H1 (cell line): ENCODE data around the gene TREM1.

Experiments
- EZH2 ChIP-seq: fragments of 200-600 bp; sonication (generic); IDR thresholded peaks from 2 replicates; pipeline ENCODE4 v1.7.1; 2012; ENCODE audit warnings: low read depth, mild to moderate bottlenecking, moderate library complexity, low read length, inconsistent platforms; ENCODE audit not compliant: severe bottlenecking
- GABPA ChIP-seq: IDR thresholded peaks from 2 replicates; pipeline ENCODE4 v1.6.1; 2011; ENCODE audit warnings: mild to moderate bottlenecking, low read length, moderate library complexity, borderline replicate concordance; ENCODE audit not compliant: insufficient read depth
- GTF2F1 ChIP-seq: IDR thresholded peaks from 2 replicates; pipeline ENCODE4 v1.6.1; 2012; ENCODE audit warnings: low read depth, low read length, improper control_type of control experiment, borderline replicate concordance
- JUND ChIP-seq: IDR thresholded peaks from 2 replicates; pipeline ENCODE4 v1.6.1; 2011; ENCODE audit warnings: mild to moderate bottlenecking, improper control_type of control experiment, low read length
- KDM1A ChIP-seq: fragments of 200-600, 300-600 bp; sonication (generic); IDR thresholded peaks from 2 replicates; pipeline ENCODE4 v1.7.1; 2016; ENCODE audit warnings: mild to moderate bottlenecking, low read length, borderline replicate concordance
- POLR2A ChIP-seq, 2 experiments: IDR thresholded peaks; 1 replicate in 1 of 2; 2 replicates in 1 of 2; pipeline ENCODE4 v1.6.1; 2011; ENCODE audit warnings: low read depth in 2 of 2, low read length in 2 of 2, mild to moderate bottlenecking in 2 of 2; ENCODE audit errors: control extremely low read depth in 1 of 2
- POLR2AphosphoS5 ChIP-seq: IDR thresholded peaks from 2 replicates; pipeline ENCODE4 v1.6.1; 2011; ENCODE audit warnings: low read depth, low read length
- ZNF274 ChIP-seq: IDR thresholded peaks from 2 replicates; pipeline ENCODE4 v1.7.0; 2012; ENCODE audit warnings: low read length, borderline replicate concordance; ENCODE audit errors: extremely low read depth
- TF ChIP-seq, protein P1 (sequence below), 3 experiments: IDR thresholded peaks; 1 replicate in 2 of 3; 2 replicates in 1 of 3; pipeline versions ENCODE4 v1.5.1 to v1.6.1; 2011; ENCODE audit warnings: low read length in 3 of 3, mild to moderate bottlenecking in 3 of 3, inconsistent platforms in 2 of 3, low read depth in 1 of 3, moderate library complexity in 1 of 3; ENCODE audit not compliant: insufficient read depth in 1 of 3; ENCODE audit errors: control extremely low read depth in 1 of 3
- TF ChIP-seq, protein P2 (sequence below): IDR thresholded peaks from 2 replicates; pipeline ENCODE4 v1.6.1; 2012; ENCODE audit warnings: inconsistent platforms

DNA sequence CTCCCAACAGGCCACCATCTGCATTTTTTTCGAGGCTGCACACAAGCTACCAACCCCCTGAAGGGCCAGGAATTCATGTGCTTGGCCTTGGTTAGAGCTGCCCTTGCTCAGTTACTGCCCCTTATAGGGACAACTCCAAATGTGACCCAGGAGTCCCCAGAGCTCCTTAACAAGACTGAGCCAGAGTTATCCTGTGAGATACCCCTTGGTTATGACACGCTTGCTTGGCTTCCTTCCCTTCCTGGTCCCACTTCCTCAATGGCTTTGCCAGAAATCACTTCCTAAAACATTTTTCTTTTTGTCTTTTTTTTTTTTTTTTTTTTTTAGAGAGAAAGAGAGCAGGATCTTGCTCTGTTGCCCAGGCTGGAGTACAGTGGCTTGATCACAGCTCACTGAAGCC lies 8.9 kb downstream of the TREM1 start:
- TF ChIP-seq, protein P1, sequence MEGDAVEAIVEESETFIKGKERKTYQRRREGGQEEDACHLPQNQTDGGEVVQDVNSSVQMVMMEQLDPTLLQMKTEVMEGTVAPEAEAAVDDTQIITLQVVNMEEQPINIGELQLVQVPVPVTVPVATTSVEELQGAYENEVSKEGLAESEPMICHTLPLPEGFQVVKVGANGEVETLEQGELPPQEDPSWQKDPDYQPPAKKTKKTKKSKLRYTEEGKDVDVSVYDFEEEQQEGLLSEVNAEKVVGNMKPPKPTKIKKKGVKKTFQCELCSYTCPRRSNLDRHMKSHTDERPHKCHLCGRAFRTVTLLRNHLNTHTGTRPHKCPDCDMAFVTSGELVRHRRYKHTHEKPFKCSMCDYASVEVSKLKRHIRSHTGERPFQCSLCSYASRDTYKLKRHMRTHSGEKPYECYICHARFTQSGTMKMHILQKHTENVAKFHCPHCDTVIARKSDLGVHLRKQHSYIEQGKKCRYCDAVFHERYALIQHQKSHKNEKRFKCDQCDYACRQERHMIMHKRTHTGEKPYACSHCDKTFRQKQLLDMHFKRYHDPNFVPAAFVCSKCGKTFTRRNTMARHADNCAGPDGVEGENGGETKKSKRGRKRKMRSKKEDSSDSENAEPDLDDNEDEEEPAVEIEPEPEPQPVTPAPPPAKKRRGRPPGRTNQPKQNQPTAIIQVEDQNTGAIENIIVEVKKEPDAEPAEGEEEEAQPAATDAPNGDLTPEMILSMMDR (IDR thresholded peaks at IDR 0.05; ENCODE audit: control extremely low read depth in 1 of 3, insufficient read depth in 1 of 3, low read depth in 1 of 3, low read length in 3 of 3): no peak
- TF ChIP-seq POLR2AphosphoS5: no peak
- TF ChIP-seq JUND: no peak
- TF ChIP-seq GABPA: no peak
- no peak for TF ChIP-seq EZH2
- TF ChIP-seq GTF2F1: no peak
- no peak for TF ChIP-seq ZNF274
- TF ChIP-seq KDM1A: no peak
- no peak for TF ChIP-seq POLR2A (IDR thresholded peaks at IDR 0.05; ENCODE audit: control extremely low read depth in 1 of 2, low read depth in 2 of 2, low read length in 2 of 2)
- TF ChIP-seq, protein P2, sequence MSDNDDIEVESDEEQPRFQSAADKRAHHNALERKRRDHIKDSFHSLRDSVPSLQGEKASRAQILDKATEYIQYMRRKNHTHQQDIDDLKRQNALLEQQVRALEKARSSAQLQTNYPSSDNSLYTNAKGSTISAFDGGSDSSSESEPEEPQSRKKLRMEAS: no peak
